AG09309 (cell line): Measurements from ENCODE around the gene DROSHA.

Experiments
- DNase-seq: peaks from one replicate; pipeline ENCODE4 v3.0.0-alpha.2; 2010; ENCODE audit warnings: low read depth
- H3K4me3 ChIP-seq: 2 replicates; pipeline ENCODE4 v1.5.1; 2011; ENCODE audit warnings: mild to moderate bottlenecking, low read depth, low read length, moderate library complexity; ENCODE audit not compliant: control insufficient read depth
- CTCF ChIP-seq: IDR thresholded peaks from 2 replicates; pipeline ENCODE4 v1.5.1; 2011; ENCODE audit warnings: mild to moderate bottlenecking, low read depth, low read length, inconsistent platforms; ENCODE audit not compliant: insufficient read depth, control insufficient read depth; ENCODE audit errors: missing control alignments

The DROSHA gene

GRCh38 chr5:31464081-31464480 is 67.8 kb downstream of the DROSHA start:
- no peak for TF ChIP-seq CTCF
- DNase-seq, result no peak
- H3K4me3 ChIP-seq, result no peak overlapping the region

DNA sequence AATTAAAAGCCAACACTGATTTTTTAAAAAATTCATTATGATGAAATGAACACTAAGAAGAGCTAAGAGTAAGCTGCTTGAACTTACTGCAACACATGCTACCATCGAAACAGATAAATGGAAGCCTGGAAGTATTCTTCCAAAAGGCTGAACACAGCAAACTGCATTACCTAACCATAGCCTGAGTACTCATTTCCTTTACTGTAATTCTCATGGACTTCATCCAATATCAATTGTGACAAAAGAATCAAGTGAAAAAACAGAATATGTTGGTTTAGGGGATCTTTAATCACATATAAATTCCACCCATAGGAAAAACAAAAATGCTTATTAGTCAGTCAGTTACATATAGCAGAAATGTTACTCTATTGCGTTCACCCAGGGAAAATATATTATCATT is 68.5 kb downstream of the DROSHA start:
- no peak for DNase-seq
- H3K4me3 ChIP-seq, result no peak overlapping the region
- TF ChIP-seq CTCF, result no peak

DNA sequence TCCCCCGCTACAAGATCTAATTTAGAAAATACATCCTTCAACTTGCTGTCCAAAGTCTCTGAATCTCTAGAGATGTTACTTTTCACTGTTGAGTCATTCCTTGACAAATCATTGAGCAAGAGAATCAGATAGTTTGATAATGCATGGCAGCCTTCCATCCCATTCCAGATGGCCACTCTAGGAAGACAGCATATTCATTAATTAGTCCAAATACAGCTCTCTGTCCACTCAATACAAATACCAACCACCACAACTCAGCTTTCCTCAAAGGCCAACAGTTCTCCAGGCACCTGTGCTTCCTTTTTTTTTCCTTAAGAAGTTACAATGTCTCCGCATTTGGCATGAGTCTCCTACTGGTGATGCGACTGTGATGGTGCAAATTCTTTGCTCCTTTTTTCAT is 72.3 kb downstream of the DROSHA start:
- H3K4me3 ChIP-seq, result no peak overlapping the region
- DNase-seq, result no peak
- no peak for TF ChIP-seq CTCF

DNA sequence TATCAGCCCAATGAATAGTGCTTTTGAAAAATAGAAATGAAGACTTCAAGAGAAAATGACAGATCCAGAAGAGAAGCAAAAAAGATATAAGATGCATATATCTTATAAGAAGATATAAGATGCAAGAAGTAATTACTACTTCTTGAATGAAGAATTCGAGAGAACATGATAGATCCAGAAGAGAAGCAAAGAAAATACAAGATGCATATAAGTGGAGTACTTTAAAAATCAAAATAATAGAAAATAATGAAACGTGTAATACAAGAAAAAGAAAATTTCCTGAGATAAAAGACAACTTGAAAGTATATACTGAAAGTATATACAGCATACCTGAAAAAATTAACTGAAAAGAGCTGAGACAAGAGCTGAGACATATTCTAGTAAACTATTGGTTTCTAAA is 76.7 kb downstream of the DROSHA start:
- TF ChIP-seq CTCF, result no peak
- no peak for DNase-seq
- no peak overlapping the region for H3K4me3 ChIP-seq

GRCh38 chr5:31453522-31453921 is 78.4 kb downstream of the DROSHA start:
- no peak for DNase-seq
- no peak for TF ChIP-seq CTCF
- H3K4me3 ChIP-seq, result no peak overlapping the region

GRCh38 chr5:31452314-31452713 is 79.6 kb downstream of the DROSHA start:
- DNase-seq, result no peak
- TF ChIP-seq CTCF, result no peak
- H3K4me3 ChIP-seq, result no peak overlapping the region

DNA sequence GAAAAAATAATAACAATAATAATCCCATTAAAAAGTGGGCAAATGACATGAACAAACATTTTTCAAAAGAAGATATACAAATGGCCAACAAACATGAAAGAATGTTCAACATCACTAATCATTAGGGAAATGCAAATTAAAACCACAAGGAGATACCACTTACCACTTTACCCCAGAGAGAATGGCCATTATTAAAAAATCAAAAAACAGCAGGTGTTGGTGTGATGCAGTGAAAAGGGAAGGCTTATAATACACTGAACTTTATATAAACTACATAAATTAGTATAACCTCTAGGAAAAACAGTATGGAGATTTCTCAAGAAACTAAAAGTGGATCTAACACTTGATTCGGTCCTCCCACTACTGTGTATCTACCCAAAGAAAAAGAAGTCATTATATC is 81.9 kb downstream of the DROSHA start:
- H3K4me3 ChIP-seq, result no peak overlapping the region
- no peak for TF ChIP-seq CTCF
- DNase-seq, result no peak
